HEK293 (cell line): ENCODE measurements around the gene SRP9.

Experiments
- CTCF ChIP-seq: fragments of 450-650 bp; formaldehyde crosslinking; IDR thresholded peaks from 2 replicates; pipeline ENCODE4 v1.5.1; 2016; ENCODE audit warnings: missing biosample characterization, missing genetic modification characterization
- KLF16 ChIP-seq: fragments of 450-650 bp; formaldehyde crosslinking; IDR thresholded peaks from 2 replicates; pipeline ENCODE4 v1.5.1; 2017; ENCODE audit warnings: missing biosample characterization, missing genetic modification characterization
- REST ChIP-seq: fragments of 450-650 bp; formaldehyde crosslinking; IDR thresholded peaks from 2 replicates; pipeline ENCODE4 v1.5.1; 2016; ENCODE audit warnings: missing biosample characterization, missing genetic modification characterization
- ZNF132 ChIP-seq: fragments of 450-650 bp; formaldehyde crosslinking; IDR thresholded peaks from 2 replicates; pipeline ENCODE4 v1.5.1; 2017; ENCODE audit warnings: missing biosample characterization, missing genetic modification characterization, borderline replicate concordance
- ZNF140 ChIP-seq: fragments of 450-650 bp; formaldehyde crosslinking; IDR thresholded peaks from 2 replicates; pipeline ENCODE4 v1.5.1; 2016; ENCODE audit warnings: missing biosample characterization, missing genetic modification characterization
- ZNF18 ChIP-seq: fragments of 450-650 bp; formaldehyde crosslinking; IDR thresholded peaks from 2 replicates; pipeline ENCODE4 v1.5.1; 2016; ENCODE audit warnings: missing biosample characterization, missing genetic modification characterization
- ZNF280C ChIP-seq: fragments of 450-650 bp; formaldehyde crosslinking; IDR thresholded peaks from 2 replicates; pipeline ENCODE4 v1.5.1; 2016; ENCODE audit warnings: missing biosample characterization, missing genetic modification characterization
- ZNF350 ChIP-seq: fragments of 450-650 bp; formaldehyde crosslinking; IDR thresholded peaks from 2 replicates; pipeline ENCODE4 v1.5.0; 2017; ENCODE audit warnings: missing biosample characterization, mild to moderate bottlenecking, missing genetic modification characterization
- ZNF639 ChIP-seq: fragments of 450-650 bp; formaldehyde crosslinking; IDR thresholded peaks from 2 replicates; pipeline ENCODE4 v1.5.1; 2016; ENCODE audit warnings: missing biosample characterization, missing genetic modification characterization
- ZNF677 ChIP-seq: fragments of 450-650 bp; IDR thresholded peaks from 2 replicates; pipeline ENCODE4 v1.5.0; 2018; ENCODE audit warnings: missing biosample characterization, mild to moderate bottlenecking, missing genetic modification characterization, moderate library complexity
- ZNF707 ChIP-seq: fragments of 450-650 bp; formaldehyde crosslinking; IDR thresholded peaks from 2 replicates; pipeline ENCODE4 v1.5.1; 2016; ENCODE audit warnings: missing biosample characterization, missing genetic modification characterization
- ZSCAN18 ChIP-seq: fragments of 450-650 bp; formaldehyde crosslinking; IDR thresholded peaks from 2 replicates; pipeline ENCODE4 v1.5.1; 2016; ENCODE audit warnings: missing biosample characterization, missing genetic modification characterization

- no peak for TF ChIP-seq CTCF (tag by site-specific recombination)
- no peak for TF ChIP-seq ZNF639 (tag by site-specific recombination)
- no peak for TF ChIP-seq ZSCAN18
- TF ChIP-seq ZNF677, result no peak
- TF ChIP-seq ZNF132 (tag by site-specific recombination), result no peak
- TF ChIP-seq ZNF707, result no peak
- no peak for TF ChIP-seq ZNF350 (tag by site-specific recombination)
- no peak for TF ChIP-seq ZNF280C (tag by site-specific recombination)
- no peak for TF ChIP-seq ZNF140 (tag by site-specific recombination)
- no peak for TF ChIP-seq KLF16 (tag by site-specific recombination)
- TF ChIP-seq ZNF18, result no peak
- TF ChIP-seq REST (tag by site-specific recombination), result no peak
Observed at GRCh38 chr1:225828706-225829345, 51.2 kb downstream of the SRP9 start.
